Breast epithelium (tissue), 3 donors: ENCODE measurements around the gene TM9SF2.

Experiments
- POLR2A ChIP-seq: fragments of 450-650 bp; IDR thresholded peaks from one replicate; pipeline ENCODE4 v1.6.1; 2016; ENCODE audit warnings: antibody characterized with exemption, mild to moderate bottlenecking, moderate library complexity
- POLR2AphosphoS5 ChIP-seq, 3 donors: sonication (generic); formaldehyde crosslinking; IDR thresholded peaks; one replicate each; pipeline ENCODE4 v1.6.1; 2017; ENCODE audit warnings: antibody characterized with exemption in 3 of 3

GRCh38 chr13:99580500-99581268 lies 79.4 kb downstream of the TM9SF2 start:
- TF ChIP-seq POLR2A, result no peak
- TF ChIP-seq POLR2AphosphoS5 (IDR thresholded peaks at IDR 0.05), result no peak
